NCI-H748 (cell line): ENCODE results near the gene MRM1.

Experiments used
- DNase-seq: peaks from one replicate; lab custom pipeline; 2025; ENCODE audit not compliant: unreplicated experiment; lab: John Stamatoyannopoulos, UW

MRM1 gene

DNA sequence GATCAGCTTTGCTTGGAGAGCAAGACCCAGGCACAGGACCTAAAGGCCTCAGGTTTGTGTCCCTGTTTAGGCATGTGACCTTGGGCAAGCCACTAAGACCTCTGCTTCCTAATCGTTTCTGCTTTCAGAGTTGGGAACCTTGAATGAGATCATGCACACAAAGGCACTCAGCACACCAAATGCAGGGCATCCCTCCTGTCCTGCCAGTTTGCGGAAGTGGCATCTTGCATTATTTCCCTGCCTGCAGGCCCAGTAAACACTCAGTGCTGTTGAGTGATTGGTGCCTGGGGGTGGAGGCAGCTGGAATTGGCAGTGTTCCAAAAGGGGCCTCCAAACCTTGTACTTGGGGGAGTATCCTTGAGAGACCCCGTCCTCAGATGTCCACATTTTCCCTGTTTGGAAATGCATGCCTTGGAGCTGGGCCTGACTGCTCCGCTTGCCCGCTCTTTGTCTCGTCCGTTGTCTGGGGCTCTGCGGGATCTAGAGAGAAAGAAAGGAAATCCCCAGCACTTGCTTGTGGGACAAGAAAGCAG is 28.7 kb downstream of the MRM1 start:
- DNase-seq, result no peak

DNA sequence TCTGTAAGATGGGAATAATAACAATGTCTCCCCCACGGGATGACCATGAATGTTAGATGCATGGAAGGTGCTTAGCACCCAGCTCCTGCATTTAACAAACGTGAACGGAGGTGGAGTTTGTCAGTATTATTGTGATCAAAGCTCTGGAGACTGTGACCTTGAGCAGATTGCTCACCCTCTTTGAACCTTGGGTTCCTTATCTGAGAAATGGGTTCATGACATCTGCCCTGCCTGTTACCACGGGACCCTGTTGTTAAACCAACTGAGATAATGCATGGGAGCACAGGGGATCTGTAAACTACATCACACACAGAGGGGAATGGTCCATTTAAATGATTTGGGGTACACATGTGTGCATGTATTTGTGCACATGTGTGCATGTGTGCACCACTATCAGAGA is 29.6 kb downstream of the MRM1 start:
- DNase-seq, result no peak

- no peak for DNase-seq
These were observed 31.8 kb downstream of the MRM1 start for GRCh38 chr17:36632916-36633771.

- no peak for DNase-seq
These were observed 39.0 kb downstream of the MRM1 start for GRCh38 chr17:36640346-36640745.

DNA sequence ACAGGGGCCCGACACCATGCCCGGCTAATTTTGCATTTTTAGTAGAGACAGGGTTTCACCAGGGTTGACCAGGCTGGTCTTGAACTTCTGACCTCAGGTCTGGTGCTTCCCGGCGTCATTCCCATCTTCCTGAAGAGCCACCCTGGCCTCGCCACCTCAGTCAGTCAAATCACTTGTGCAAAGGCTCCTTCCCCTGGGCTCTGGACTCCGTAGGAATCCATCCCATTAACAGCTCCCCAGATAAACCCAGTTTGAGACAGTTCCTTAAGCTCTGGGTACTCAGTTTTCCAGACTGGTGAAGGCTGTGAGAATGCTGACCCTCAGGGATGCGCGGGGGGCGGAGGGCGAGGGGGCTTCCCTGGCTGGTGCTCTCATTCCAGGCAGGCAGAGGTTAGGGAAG is 39.5 kb downstream of the MRM1 start:
- no peak for DNase-seq

DNA sequence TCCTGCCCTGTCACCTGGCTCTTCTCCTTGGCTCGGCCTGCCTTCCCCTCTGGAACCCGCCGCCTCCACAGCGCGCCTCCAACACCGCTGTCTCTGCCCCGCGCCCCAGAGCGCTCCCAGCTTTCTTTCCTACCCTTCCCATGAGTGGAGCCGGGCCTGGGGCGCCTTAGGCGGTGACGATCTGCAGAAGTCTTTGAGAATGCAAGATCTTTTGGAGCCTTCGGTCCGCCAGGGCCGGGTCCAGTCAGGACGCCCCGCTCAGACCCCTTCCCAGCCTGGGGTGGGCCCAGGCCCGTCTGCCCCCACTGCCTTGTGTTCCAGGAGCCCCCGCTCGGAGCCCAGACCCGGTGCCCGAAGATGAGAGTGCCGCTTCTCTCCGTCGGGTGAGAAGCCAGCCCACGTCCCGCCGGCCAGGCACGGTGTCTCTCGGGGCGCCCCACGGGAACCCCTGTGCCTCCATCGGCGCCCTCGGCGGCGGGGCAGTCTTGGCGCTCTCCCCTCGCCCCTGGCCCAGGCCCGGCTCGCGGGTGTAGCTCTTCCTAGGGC is 40.0 kb downstream of the MRM1 start:
- DNase-seq, result no peak

- peak; percentile 71 for DNase-seq
These were observed 40.8 kb downstream of the MRM1 start for GRCh38 chr17:36641877-36642845.

GRCh38 chr17:36643086-36643685 is 41.8 kb downstream of the MRM1 start:
- DNase-seq, result peak; percentile 28

DNA sequence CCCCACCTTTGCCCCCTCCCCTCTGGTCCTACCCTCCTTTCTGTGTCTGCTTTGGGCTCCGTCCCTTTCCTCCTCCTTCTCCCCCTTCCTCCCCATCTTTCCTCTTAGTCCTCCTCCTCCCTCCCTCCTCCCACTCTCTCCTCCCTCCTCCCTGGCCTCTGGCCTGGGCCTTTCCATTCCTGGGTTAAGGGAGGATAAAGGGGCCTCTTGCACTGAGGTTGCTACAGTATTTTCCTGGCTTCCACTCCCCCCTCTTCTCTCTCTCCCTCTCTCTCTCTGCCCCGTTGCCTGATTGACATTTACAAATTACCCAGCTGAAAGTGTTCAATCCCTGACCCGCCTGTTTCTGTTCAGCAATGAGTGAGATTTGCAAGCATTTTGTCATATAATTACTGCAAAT is 44.0 kb downstream of the MRM1 start:
- DNase-seq, result no peak

- no peak for DNase-seq
These were observed 46.3 kb downstream of the MRM1 start for GRCh38 chr17:36647636-36648035.

DNA sequence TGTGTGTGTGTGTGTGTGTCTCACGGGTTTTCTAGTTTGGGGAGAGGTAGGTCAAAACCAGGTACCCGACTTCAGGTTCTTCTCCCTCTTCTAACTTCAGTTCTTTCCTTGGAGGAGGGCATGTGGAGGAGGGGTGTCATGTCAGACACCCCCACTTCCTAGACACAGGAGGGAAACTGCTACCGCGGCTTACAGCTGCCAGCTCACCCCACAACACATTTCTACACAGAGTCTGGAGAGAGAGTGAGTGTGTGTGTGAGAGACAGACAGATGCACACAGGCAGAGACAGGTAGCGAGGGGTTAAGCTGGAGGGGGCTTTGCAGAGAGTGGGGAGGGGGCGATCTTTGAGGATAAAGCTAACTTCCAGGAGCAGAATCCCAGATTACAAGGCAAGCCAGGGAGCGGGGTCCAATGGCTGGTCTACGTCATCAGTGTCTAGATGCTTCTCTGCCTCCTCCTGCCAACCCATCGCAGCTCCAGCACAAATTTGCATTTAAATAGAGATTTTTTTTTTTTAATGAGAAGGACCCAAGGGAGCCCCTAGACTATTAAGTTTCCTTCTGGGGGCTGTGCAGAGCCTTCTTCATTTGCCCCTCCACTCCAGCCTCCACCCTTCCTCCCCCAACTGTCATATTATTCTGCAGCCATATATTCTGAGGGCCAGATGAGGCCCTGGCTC is 48.9 kb downstream of the MRM1 start:
- no peak for DNase-seq

DNA sequence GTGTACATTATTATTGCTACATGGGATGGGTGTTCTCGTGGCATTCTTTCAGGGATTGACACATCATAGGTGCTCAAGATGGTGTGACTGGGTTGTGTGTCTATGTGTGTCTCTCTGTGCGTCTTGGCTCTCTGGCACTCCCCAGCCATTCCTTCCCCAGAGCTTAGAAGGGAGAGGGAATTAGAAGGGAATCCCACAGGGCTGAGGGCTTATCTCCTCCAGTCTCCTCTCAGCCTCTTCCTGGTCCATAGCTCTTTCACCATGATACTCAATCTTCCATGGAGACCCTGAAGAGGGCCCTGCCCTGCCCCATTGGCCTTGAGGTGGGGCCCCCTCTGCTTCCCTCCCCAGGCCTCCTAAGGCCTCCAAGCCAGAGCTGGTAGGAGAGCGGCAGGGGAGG is 52.0 kb downstream of the MRM1 start:
- no peak for DNase-seq

- DNase-seq, result no peak
These were observed 52.5 kb downstream of the MRM1 start for GRCh38 chr17:36653856-36654255.

DNA sequence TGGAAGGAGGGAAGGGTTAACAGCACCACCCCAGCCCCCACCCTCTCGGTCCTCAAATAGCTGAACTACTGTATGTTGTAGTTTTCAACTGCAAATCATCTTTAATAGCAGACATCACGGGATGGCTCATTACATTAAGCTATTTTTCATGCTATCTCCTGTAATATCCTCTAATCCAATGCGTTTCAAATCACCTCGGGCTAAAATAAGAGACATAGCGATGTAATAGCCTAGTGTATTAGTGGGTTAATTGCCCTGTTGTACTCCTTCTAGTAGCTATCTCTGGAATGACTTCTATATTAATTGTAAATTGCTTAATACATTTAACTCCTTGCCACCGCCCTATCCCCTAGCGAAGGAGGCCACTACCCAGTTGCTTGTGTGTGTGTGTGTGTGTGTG is 54.3 kb downstream of the MRM1 start:
- DNase-seq, result no peak

- DNase-seq, result no peak
These were observed 56.0 kb downstream of the MRM1 start for GRCh38 chr17:36657390-36657762.

DNA sequence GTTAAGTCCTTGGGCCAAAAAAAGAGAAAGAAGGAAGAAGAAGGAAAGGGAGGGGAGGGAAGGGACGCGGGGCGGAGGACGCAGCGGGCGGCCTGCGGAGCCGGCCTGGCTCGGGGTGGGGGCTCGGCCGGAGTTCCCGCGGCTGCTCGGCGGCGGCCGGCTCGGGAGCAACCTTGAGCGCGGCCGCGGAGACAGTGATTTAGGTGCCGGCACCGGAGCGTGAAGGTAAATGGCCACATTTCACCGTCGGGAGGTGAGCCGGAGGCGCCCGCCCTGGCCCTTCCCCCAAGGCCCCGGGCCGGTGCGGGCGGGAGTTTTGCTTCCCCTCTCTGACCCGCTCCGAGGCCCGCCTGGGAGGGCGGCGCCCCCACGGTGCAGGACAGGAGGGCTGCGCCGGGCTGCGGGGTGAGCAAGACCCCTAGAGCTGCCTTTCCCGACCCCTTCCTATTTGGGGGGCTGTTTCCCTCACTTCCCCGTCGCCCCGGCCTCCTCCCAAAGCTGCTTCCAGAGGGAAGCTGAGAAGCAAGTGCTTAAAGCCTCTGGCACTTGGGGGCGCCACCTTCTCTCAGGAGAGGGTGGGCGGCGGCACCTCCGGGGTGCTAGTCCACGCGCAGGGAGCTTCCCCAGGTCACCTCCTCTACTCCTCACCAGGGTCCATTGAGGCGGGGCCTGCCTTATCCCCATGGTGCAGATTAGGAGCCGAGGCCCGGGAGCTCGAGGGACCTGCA is 56.5 kb downstream of the MRM1 start:
- DNase-seq, result peak; percentile 25
